ENCODE measurements around the gene CTBP1. TPM values are rescaled to one million over a fixed set of nuclear protein-coding genes. Genes with fewer than 3 reads are reported as not detected.

CTBP1 gene
- total RNA-seq, 4 donors from 2014 or later, result 145 to 255 (median 181) TPM

GRCh38 chr4:1170976-1171310 lies 78.0 kb downstream of the CTBP1 start:
- peak overlapping the region; percentile 52 for H3K4me3 ChIP-seq
- peaks cover 31% of the 10 kb centered on the region for H3K27me3 ChIP-seq
- WGBS, result 7% methylated on average over 3 of the region's 42 CpGs
- H3K9me3 ChIP-seq, result no peaks in the 10 kb centered on the region
- no peaks in the 10 kb centered on the region for H3K36me3 ChIP-seq
- TF ChIP-seq EP300 (IDR thresholded peaks at IDR 0.05) (no peak), CTCF (IDR thresholded peaks at IDR 0.05) (no peak), POLR2AphosphoS5 (IDR thresholded peaks at IDR 0.05) (no peak), POLR2A (IDR thresholded peaks at IDR 0.05) (no peak)
- DNase-seq (ENCODE audit: low spot score in 2 of 2), result peak in 1 of 2 donors; percentile 71
- H3K4me1 ChIP-seq, result peaks cover 60% of the 10 kb centered on the region
- no peak overlapping the region for H3K27ac ChIP-seq

DNA sequence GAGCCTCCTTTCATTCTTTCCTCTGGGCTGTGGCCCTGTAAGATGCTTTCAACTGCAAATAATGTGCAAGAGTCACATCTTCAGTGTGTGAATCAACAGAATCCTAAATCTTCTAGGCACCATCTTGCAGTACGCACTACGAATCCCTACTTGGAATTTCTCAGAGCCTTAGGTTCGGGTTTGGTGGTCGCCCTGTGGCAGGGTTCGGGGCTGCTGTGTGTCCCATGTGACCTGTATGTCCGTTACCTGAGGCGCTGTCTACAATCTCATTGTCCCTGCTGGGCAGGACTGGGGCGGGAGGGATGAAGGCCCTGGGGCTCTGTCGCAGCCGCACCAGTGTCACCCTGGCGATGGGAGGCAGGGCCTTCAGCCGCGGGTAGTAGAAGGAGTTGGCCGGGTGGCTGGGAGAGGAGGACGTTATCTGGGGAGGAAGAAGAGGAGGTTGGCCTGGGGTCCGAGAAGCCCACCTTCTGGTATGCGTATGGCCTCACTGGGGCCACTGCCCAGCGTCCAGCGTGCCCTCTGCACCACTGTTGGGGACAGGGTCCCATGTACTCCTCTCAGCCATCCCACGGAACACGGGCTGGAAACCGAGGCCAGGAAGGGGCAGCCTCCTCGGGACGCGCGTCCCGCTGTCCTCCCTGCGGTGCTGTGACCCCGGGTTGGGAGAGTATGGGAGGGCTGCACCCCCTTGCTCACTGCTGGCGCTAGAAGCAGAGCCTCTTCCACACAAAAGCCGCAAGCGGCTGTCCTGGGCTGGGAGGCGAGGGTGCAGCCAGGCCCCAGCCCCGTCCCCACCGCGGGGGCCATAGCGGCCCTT lies 78.6 kb downstream of the CTBP1 start:
- Histone ChIP-seq H3K27ac (no peak overlapping the region), H3K9me3 (no peaks in the 10 kb centered on the region), H3K4me1 (peaks cover 55% of the 10 kb centered on the region), H3K36me3 (no peaks in the 10 kb centered on the region), H3K4me3 (peak overlapping the region; percentile 52), H3K27me3 (peaks cover 31% of the 10 kb centered on the region)
- 87% methylated on average over 23 of the region's 37 CpGs for WGBS
- TF ChIP-seq EP300 (IDR thresholded peaks at IDR 0.05) (no peak), POLR2A (IDR thresholded peaks at IDR 0.05) (no peak), CTCF (IDR thresholded peaks at IDR 0.05) (no peak), POLR2AphosphoS5 (IDR thresholded peaks at IDR 0.05) (no peak)
- DNase-seq (ENCODE audit: low spot score in 2 of 2), result peak in 1 of 2 donors; percentile 69

DNA sequence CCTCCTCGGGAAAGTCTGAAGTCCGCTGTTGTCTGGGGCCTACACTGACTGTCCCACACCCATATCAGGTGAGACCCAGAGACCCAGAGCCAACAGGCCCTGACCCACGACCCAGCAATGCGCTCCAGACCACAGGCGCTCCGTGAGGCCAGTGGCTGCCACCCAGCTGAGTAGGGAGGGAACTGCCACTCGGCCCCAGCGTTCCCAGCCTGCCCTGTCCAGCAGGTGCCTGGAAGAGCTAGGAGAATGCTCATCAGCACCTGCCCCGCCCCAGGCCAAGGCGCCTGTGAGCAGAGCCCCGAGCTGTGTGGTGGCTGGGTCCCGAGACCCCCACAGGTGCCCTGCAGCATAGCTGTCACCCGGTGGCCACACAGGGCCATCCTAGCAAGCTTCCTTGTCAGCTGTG lies 79.2 kb downstream of the CTBP1 start:
- 82% methylated on average over 7 of the region's 13 CpGs for WGBS
- Histone ChIP-seq H3K27me3 (peaks cover 31% of the 10 kb centered on the region), H3K4me1 (peaks cover 53% of the 10 kb centered on the region), H3K27ac (no peak overlapping the region), H3K9me3 (no peaks in the 10 kb centered on the region), H3K36me3 (no peaks in the 10 kb centered on the region), H3K4me3 (no peak overlapping the region)
- TF ChIP-seq POLR2AphosphoS5 (IDR thresholded peaks at IDR 0.05) (no peak), POLR2A (IDR thresholded peaks at IDR 0.05) (no peak), CTCF (IDR thresholded peaks at IDR 0.05) (no peak), EP300 (IDR thresholded peaks at IDR 0.05) (no peak)
- no peak for DNase-seq (ENCODE audit: low spot score in 2 of 2)

- DNase-seq (ENCODE audit: low spot score in 2 of 2), result peak in 1 of 2 donors; percentile 63
- no peak overlapping the region for H3K4me3 ChIP-seq
- H3K27me3 ChIP-seq, result peaks cover 31% of the 10 kb centered on the region
- H3K9me3 ChIP-seq, result no peaks in the 10 kb centered on the region
- H3K36me3 ChIP-seq, result no peaks in the 10 kb centered on the region
- peaks cover 53% of the 10 kb centered on the region for H3K4me1 ChIP-seq
- TF ChIP-seq POLR2AphosphoS5 (IDR thresholded peaks at IDR 0.05), result no peak
- TF ChIP-seq CTCF (IDR thresholded peaks at IDR 0.05), result no peak
- TF ChIP-seq EP300 (IDR thresholded peaks at IDR 0.05), result no peak
- no peak for TF ChIP-seq POLR2A (IDR thresholded peaks at IDR 0.05)
- no peak overlapping the region for H3K27ac ChIP-seq
- WGBS, result 72% methylated on average over 12 of the region's 17 CpGs
Measured at GRCh38 chr4:1169171-1169671, 79.7 kb downstream of the CTBP1 start.
